Progenitor cell of endocrine pancreas (in vitro differentiated cells): ENCODE measurements around the gene PGA3. TPM values are rescaled to one million over a fixed set of nuclear protein-coding genes. Genes with fewer than 3 reads are reported as not detected.
A peak's percentile ranks its signal among the peaks of the same experiment; 100 is the strongest.
"Not testable (repeated sequence)": the region's sequence is repeated elsewhere in the genome, so short reads cannot be mapped to it uniquely, and the experiment has no call there.

Source experiments
- DNase-seq: peaks from one replicate; pipeline ENCODE4 v3.0.0; 2021; ENCODE audit warnings: low spot score; ENCODE audit not compliant: unreplicated experiment
- H3K27ac Mint-ChIP-seq: 2 replicates; pipeline ENCODE4 v1.8.0; 2021; ENCODE audit warnings: mild to moderate bottlenecking, moderate library complexity, mixed read lengths
- H3K27me3 Mint-ChIP-seq: 2 replicates; pipeline ENCODE4 v1.8.0; 2021; ENCODE audit warnings: mixed read lengths
- H3K36me3 Mint-ChIP-seq: 2 replicates; pipeline ENCODE4 v1.8.0; 2022; ENCODE audit warnings: mixed read lengths; ENCODE audit not compliant: insufficient read depth
- H3K4me1 Mint-ChIP-seq: 2 replicates; pipeline ENCODE4 v1.8.0; 2021; ENCODE audit warnings: low read depth, mixed read lengths
- H3K4me3 Mint-ChIP-seq: 2 replicates; pipeline ENCODE4 v1.8.0; 2021; ENCODE audit warnings: low read depth, mild to moderate bottlenecking, moderate library complexity, mixed read lengths
- H3K9me3 Mint-ChIP-seq: 2 replicates; pipeline ENCODE4 v1.8.0; 2021; ENCODE audit warnings: low read depth, mixed read lengths
- total RNA-seq: library from RNA; stranded (reverse); gene quantifications from 2 replicates; pipeline ENCODE4 v1.2.1, GENCODE V29; 2021
- TF ChIP-seq, protein P1 (sequence below): fragments of 200-600 bp; sonication (generic); IDR thresholded peaks from one replicate; pipeline ENCODE4 v1.5.0; 2021; ENCODE audit warnings: antibody characterized with exemption, mild to moderate bottlenecking; ENCODE audit not compliant: unreplicated experiment

Gene PGA3
- total RNA-seq, 1 donor from 2014 or later, result not detected

DNA sequence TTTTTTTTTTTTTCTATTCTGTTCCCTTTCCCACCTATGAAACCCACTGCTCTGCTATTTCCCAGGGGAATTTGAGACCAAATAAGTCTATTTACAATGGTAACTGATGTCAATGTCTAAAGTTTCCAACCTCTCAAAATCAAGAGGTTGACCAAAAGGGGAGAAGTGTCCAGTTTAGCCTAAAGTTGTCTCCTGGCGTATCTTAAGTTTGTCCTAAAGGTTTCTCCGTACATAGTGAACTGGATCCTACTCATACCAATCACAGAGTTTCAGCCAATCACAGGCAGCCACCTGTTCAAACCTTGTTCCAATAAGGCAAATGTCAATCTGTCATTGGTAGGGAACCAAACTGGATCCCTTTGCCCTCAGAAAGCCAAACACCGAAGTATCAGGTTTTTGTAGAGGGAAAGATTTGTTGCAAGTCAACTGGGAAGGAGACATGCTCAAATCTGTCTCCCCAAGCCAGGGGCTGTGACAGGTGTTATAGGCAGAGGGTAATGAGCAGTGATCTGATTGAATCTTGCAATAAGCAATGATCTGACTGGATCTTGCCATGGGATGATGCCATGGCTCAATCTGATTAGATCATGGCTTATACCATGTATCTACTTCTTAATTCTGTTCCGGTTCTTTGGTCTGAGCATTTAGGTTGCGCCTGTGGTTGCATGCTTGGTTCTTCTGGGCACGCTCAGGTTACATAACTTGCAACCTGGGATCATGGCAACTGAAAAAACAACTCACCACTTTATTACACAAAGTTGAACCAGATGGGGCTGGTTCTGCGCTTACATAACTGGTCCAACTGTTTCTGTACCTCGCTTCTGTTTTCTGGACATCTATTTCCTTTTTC is 41.0 kb upstream of the PGA3 start:
- Mint-ChIP-seq H3K9me3 (no peaks in the 10 kb centered on the region), H3K4me1 (peaks cover 42% of the 10 kb centered on the region), H3K36me3 (peaks cover 1% of the 10 kb centered on the region), H3K4me3 (peak overlapping the region; percentile 85), H3K27ac (peak overlapping the region; percentile 95), H3K27me3 (no peaks in the 10 kb centered on the region)
- DNase-seq, result no peak
- TF ChIP-seq, protein P1, sequence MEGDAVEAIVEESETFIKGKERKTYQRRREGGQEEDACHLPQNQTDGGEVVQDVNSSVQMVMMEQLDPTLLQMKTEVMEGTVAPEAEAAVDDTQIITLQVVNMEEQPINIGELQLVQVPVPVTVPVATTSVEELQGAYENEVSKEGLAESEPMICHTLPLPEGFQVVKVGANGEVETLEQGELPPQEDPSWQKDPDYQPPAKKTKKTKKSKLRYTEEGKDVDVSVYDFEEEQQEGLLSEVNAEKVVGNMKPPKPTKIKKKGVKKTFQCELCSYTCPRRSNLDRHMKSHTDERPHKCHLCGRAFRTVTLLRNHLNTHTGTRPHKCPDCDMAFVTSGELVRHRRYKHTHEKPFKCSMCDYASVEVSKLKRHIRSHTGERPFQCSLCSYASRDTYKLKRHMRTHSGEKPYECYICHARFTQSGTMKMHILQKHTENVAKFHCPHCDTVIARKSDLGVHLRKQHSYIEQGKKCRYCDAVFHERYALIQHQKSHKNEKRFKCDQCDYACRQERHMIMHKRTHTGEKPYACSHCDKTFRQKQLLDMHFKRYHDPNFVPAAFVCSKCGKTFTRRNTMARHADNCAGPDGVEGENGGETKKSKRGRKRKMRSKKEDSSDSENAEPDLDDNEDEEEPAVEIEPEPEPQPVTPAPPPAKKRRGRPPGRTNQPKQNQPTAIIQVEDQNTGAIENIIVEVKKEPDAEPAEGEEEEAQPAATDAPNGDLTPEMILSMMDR, result no peak

DNA sequence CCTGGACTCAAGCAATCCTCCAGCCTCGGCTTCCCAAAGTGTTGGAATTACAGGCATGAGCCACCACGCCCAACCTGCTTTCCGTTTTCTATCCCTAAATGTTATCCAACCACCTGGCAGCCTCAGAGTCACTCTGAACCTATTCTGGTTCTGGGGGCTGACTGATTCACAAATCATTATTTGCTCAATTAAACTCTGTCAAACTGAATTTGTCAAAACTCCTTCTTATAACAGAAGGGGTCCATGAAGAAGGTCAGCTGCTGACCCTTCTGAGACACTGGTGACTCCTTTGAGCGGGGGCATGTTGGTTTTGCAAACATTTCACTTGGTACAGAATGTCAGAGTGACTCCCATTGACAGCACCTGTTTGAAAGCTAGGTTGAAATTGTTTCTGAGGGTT is 40.3 kb upstream of the PGA3 start:
- Mint-ChIP-seq H3K27me3 (no peaks in the 10 kb centered on the region), H3K27ac (no peak overlapping the region), H3K4me3 (no peak overlapping the region), H3K4me1 (peaks cover 41% of the 10 kb centered on the region), H3K36me3 (no peaks in the 10 kb centered on the region), H3K9me3 (no peaks in the 10 kb centered on the region)
- DNase-seq, result no peak
- TF ChIP-seq, protein P1, result no peak

DNA sequence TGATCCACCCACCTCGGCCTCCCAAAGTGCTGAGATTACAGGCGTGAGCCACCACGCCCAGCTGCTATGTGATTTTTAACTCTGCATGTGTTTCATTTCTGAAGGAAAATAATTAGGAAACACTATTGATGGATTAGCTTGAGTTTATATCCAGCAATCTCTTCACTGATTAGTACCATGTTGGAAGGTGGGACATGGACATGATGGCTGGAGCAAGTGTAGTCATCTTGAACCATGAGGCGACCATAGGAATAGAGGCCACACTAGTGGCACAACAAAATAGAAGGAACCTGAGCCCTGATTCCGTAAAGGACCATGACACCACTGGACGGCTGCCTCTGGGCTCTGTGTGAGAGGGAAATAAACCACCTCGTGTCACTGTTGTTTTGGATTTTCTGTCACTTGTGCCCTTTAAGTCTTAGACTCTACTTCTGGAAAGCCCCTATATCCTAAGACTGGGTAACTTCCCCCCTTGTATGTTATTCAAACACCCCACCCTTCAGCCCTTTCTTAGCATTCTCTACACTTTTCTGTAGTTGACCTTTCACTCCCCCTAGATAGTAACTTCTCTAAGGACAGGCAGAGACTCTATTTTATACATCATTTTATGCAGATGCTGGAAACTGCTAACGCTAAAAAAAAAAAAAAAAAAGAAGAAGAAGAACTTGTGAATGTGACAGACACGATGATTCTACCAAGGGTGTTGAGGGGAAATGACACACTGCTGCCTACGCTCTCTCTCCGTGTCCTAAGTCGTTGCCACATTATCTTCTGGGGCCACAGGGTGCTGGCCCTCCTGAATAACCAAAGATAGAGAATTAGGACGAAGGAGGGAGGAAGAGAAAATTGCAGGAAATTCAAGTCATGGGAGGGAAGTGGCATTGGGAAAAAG is 39.4 kb upstream of the PGA3 start:
- peak overlapping the region; percentile 39 for H3K27ac Mint-ChIP-seq
- H3K36me3 Mint-ChIP-seq, result no peaks in the 10 kb centered on the region
- H3K27me3 Mint-ChIP-seq, result no peaks in the 10 kb centered on the region
- peaks cover 34% of the 10 kb centered on the region for H3K4me1 Mint-ChIP-seq
- TF ChIP-seq, protein P1, result no peak
- DNase-seq, result no peak
- no peak overlapping the region for H3K4me3 Mint-ChIP-seq
- H3K9me3 Mint-ChIP-seq, result no peaks in the 10 kb centered on the region

DNA sequence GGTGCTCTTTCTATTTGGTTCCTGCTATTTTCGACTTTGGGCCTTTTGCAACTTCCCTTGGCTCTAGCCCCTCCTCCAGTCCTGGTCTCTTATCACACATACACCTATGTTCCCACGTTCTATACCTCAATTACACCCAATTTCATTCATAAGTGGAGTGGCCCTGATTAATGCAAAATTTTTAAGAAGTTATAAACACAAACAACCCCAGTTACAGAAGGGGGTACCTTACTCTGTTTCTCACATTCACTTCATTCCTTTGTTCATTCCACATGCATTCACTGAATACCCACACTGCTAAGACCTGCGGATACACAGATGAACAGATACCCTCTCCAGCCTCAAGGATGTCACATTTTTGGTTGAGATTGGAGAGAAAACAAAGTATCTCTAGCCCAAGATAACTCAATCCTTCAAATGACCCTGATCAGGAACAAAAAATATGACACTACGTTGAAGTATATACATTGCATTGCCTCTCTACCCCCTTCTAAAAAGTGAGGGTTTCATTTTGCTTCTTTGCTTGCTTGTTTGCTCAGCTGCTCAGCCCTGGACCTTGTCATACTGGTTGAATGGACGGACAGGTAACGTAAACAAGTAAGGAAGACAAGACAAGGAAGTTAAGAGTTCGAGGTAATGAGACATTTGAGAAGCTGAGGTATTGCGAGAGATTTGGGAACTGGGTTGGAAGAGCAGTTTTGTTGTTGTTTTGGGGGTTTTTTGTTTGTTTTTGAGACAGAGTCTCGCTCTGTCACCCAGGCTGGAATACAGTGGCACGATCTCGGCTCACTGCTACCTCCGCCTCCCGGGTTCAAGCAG is 38.5 kb upstream of the PGA3 start:
- DNase-seq, result no peak
- TF ChIP-seq, protein P1, result no peak
- H3K27ac Mint-ChIP-seq, result peak overlapping the region; percentile 7
- H3K4me3 Mint-ChIP-seq, result no peak overlapping the region
- H3K4me1 Mint-ChIP-seq, result peaks cover 28% of the 10 kb centered on the region
- no peaks in the 10 kb centered on the region for H3K9me3 Mint-ChIP-seq
- no peaks in the 10 kb centered on the region for H3K36me3 Mint-ChIP-seq
- H3K27me3 Mint-ChIP-seq, result no peaks in the 10 kb centered on the region

DNA sequence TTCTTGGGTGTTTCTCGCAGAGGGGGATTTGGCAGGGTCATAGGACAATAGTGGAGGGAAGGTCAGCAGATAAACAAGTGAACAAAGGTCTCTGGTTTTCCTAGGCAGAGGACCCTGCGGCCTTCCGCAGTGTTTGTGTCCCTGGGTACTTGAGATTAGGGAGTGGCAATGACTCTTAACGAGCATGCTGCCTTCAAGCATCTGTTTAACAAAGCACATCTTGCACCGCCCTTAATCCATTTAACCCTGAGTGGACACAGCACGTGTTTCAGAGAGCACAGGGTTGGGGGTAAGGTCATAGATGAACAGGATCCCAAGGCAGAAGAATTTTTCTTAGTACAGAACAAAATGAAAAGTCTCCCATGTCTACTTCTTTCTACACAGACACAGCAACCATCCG is 37.5 kb upstream of the PGA3 start:
- H3K9me3 Mint-ChIP-seq, H3K36me3 Mint-ChIP-seq, DNase-seq, H3K27me3 Mint-ChIP-seq, H3K4me3 Mint-ChIP-seq: not testable (repeated sequence)
- Mint-ChIP-seq H3K4me1 (peaks cover 20% of the 10 kb centered on the region), H3K27ac (peak overlapping the region; percentile 77)

DNA sequence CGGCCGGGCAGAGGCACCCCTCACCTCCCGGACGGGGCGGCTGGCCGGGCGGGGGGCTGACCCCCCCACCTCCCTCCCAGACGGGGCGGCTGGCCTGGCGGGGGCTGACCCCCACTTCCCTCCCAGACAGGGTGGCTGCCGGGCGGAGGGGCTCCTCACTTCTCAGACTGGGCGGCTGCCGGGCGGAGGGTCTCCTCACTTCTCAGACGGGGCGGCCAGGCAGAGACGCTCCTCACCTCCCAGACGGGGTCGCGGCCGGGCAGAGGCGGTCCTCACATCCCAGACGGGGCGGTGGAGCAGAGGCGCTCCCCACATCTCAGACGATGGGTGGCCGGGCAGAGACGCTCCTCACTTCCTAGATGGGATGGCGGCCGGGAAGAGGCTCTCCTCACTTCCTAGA is 37.0 kb upstream of the PGA3 start:
- not testable (repeated sequence) for H3K9me3 Mint-ChIP-seq, H3K27ac Mint-ChIP-seq, DNase-seq, H3K27me3 Mint-ChIP-seq, H3K4me3 Mint-ChIP-seq, H3K36me3 Mint-ChIP-seq
- peaks cover 20% of the 10 kb centered on the region for H3K4me1 Mint-ChIP-seq
